Activated CD4-positive, alpha-beta T cell treated with anti-CD3 and anti-CD28 coated beads, Interleukin-2, amount 10 ng/mL, durations not matched to agents 24 days and 14 days (primary cell): ENCODE results near the gene SLC25A13. TPM values are rescaled to one million over a fixed set of nuclear protein-coding genes. Genes with fewer than 3 reads are reported as not detected.

Experiments
- DNase-seq: peaks from one replicate; pipeline ENCODE4 v3.0.0; 2022
- H3K27ac Mint-ChIP-seq: one replicate; pipeline ENCODE4 v1.8.0; 2022; ENCODE audit warnings: mild to moderate bottlenecking, mixed read lengths
- H3K27me3 Mint-ChIP-seq: one replicate; pipeline ENCODE4 v1.8.0; 2022; ENCODE audit warnings: mixed read lengths
- H3K36me3 Mint-ChIP-seq: one replicate; pipeline ENCODE4 v1.8.0; 2022; ENCODE audit warnings: low read depth, mild to moderate bottlenecking, mixed read lengths
- H3K4me1 Mint-ChIP-seq: one replicate; pipeline ENCODE4 v1.8.0; 2021; ENCODE audit warnings: mixed read lengths
- H3K4me3 Mint-ChIP-seq: one replicate; pipeline ENCODE4 v1.8.0; 2022; ENCODE audit warnings: mild to moderate bottlenecking, moderate library complexity, mixed read lengths
- H3K9me3 Mint-ChIP-seq: one replicate; pipeline ENCODE4 v1.8.0; 2021; ENCODE audit warnings: mixed read lengths
- intact Hi-C: fragments of 100-400 bp; cut with micrococcal nuclease; formaldehyde crosslinking; loops from one replicate; pipeline ENCODE4 v1.15.1; 2023
- total RNA-seq: library from RNA; stranded (reverse); gene quantifications from 2 replicates; pipeline ENCODE4 v1.2.3, GENCODE V29; 2022

Gene SLC25A13
- total RNA-seq, 1 donor from 2014 or later, result 26.3 TPM

DNA sequence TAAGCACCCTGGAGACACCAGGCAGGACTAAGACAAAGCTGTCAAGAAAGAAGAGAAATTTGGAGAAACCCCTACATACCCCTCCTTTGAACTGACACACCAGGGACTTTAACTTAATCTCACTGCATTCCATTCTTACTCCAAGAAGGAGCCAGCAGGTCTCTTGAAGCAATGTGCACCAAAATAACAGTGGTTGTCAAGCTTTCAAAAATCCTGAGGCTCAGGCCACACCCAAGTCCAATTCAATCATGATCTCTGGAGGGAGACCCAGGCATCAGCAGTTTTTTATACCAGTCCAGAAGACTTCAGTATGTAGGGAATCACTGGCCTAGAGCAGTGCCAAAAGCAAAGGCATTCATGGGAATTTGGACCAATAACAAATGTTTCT lies 6.8 kb downstream of the SLC25A13 start:
- H3K27me3 Mint-ChIP-seq, result no peaks in the 10 kb centered on the region
- no peak for DNase-seq
- H3K4me3 Mint-ChIP-seq, result no peak overlapping the region
- no peak overlapping the region for H3K27ac Mint-ChIP-seq
- H3K9me3 Mint-ChIP-seq, result peaks cover 4% of the 10 kb centered on the region
- intact Hi-C loops, result no loop called here
- peaks cover 29% of the 10 kb centered on the region for H3K4me1 Mint-ChIP-seq
- peaks cover 17% of the 10 kb centered on the region for H3K36me3 Mint-ChIP-seq

DNA sequence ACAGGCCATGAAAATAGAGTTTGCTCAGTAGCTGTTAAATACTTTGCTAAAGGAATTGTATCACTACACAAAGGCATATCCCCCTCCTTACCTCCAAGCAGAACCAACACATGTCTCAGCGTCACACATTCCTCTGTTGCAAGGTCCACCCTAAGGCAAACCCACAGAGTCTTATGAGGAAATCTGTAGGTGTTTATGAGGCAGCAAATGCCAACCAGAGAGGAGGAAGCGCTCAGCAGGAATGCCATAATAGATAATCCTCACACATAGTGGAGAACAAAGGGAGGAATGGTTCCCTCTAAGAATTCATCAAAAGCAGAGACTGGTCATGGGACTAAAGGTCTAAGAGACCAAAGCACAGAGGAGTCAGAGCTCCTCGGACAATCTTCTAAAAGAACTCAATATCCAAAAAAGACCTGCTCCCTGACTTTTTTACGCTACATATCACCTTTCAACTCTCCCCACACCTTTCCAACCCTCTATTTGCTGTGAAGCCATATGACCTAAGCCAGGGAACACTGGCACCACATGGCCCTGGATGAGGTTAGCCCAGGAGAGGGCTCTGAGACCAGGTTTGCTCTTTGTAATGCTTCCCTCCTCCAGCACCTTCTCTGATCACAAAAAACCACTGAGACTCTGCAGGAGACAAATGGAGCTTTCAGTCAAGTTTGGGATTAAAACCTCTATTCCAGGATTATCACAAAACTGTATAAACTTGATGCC lies 7.3 kb downstream of the SLC25A13 start:
- H3K36me3 Mint-ChIP-seq, result peaks cover 21% of the 10 kb centered on the region
- H3K27ac Mint-ChIP-seq, result no peak overlapping the region
- intact Hi-C loops, result no loop called here
- peaks cover 6% of the 10 kb centered on the region for H3K9me3 Mint-ChIP-seq
- H3K27me3 Mint-ChIP-seq, result no peaks in the 10 kb centered on the region
- no peak for DNase-seq
- H3K4me3 Mint-ChIP-seq, result no peak overlapping the region
- H3K4me1 Mint-ChIP-seq, result peaks cover 24% of the 10 kb centered on the region

DNA sequence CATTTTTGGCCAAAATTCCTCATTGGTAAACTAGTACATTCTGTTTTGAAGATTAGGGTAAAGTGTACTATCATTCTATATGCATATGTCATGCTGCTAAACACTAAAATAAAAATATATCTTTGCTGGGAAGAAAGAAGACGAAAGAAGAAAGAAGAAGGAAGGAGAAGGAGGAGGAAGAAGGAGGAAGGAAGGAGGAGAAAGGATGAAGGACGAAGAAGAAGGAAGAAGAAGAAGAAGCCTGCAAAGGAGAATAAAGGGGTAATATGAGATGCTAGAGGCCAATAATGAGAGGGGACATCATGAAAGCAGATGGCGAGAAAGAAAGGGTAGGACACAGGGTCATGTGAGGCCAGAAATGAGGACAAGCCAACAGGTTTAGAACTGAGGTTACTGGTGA lies 8.0 kb downstream of the SLC25A13 start:
- Mint-ChIP-seq H3K27ac (no peak overlapping the region), H3K4me3 (no peak overlapping the region), H3K4me1 (peaks cover 23% of the 10 kb centered on the region), H3K27me3 (no peaks in the 10 kb centered on the region), H3K9me3 (peaks cover 6% of the 10 kb centered on the region), H3K36me3 (peaks cover 21% of the 10 kb centered on the region)
- no peak for DNase-seq
- intact Hi-C loops, result no loop called here

DNA sequence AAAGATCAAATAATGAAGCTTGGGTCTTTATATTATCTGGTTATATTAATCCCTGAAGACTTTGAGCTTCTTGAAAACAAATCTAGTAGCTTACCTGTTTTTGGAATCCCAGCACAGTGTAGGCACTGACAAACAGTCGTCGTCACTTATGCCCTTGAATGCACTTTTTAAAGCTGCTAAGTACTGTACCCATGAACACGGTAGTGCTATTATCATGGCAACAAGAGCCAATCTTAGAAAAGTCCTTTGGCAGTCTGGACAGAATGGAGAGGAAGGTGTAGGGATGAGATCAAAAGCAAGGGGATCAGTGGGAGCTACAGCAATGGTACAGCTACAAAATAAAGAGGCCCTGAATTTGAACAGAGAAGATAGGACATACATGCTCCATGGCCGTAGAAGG lies 9.4 kb downstream of the SLC25A13 start:
- Mint-ChIP-seq H3K27ac (no peak overlapping the region), H3K36me3 (peaks cover 25% of the 10 kb centered on the region), H3K4me3 (no peak overlapping the region), H3K9me3 (peaks cover 6% of the 10 kb centered on the region), H3K4me1 (peaks cover 24% of the 10 kb centered on the region), H3K27me3 (no peaks in the 10 kb centered on the region)
- DNase-seq, result no peak
- intact Hi-C loops, result no loop called here

DNA sequence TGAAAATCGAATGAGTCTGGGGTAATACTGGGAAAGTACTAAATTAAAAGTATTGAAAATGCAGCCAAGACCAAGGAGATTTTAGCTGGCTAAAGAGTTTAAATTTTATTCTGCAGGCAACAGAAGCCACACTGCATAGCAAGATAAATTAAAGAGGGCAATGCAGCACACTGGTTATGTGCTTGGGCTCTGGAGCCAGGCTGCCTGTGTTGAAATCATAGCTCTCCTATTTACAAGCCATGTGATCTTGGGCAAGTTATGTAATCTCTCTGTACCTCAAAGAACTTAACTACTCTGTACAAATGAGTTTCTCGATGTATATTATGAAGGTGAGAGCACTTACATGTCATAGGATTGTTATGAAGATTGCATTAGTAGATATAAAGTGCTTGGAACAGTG lies 9.9 kb downstream of the SLC25A13 start:
- peaks cover 6% of the 10 kb centered on the region for H3K9me3 Mint-ChIP-seq
- no peak overlapping the region for H3K4me3 Mint-ChIP-seq
- DNase-seq, result no peak
- intact Hi-C loops, result no loop called here
- peaks cover 25% of the 10 kb centered on the region for H3K36me3 Mint-ChIP-seq
- no peaks in the 10 kb centered on the region for H3K27me3 Mint-ChIP-seq
- H3K4me1 Mint-ChIP-seq, result peaks cover 24% of the 10 kb centered on the region
- no peak overlapping the region for H3K27ac Mint-ChIP-seq

DNA sequence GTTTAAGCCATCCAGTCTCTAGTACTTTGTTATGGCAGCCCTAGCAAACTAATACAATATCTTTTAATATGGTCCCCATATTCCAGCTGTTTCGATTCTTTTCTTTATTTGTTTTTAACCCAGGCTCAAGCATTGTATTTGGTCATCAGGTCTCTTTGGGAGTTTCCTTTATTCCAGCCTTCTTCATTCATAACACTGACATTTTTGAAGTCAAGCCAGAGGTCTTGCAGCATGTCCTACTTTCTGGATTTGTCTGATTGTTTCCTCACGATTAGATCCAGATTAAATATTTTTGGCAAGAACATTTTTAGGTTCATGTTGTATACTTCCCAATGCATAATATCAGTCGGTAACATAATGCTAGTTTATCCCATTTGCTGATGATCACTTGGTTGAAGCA lies 11.8 kb downstream of the SLC25A13 start:
- Mint-ChIP-seq H3K27me3 (no peaks in the 10 kb centered on the region), H3K36me3 (peaks cover 23% of the 10 kb centered on the region), H3K27ac (no peak overlapping the region), H3K4me3 (no peak overlapping the region), H3K9me3 (peaks cover 6% of the 10 kb centered on the region), H3K4me1 (peaks cover 32% of the 10 kb centered on the region)
- no peak for DNase-seq
- intact Hi-C loops, result no loop called here

DNA sequence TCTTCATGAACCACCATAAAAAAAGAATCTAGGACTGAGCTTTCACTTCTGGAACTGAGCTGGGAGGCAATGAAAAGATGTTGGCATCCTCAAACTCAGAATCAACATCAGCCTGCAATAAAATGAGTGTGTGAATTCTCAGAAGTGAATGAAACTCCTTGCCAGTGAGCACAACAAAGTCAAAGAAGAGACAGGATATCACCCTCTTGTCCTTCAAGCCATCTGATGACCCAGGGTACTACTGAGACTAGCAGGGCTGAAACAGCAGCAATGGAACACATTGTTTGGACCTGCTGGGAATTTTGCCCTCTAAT lies 13.0 kb downstream of the SLC25A13 start:
- H3K27me3 Mint-ChIP-seq, result no peaks in the 10 kb centered on the region
- intact Hi-C loops, result no loop called here
- H3K4me3 Mint-ChIP-seq, result no peak overlapping the region
- H3K9me3 Mint-ChIP-seq, result peaks cover 6% of the 10 kb centered on the region
- H3K4me1 Mint-ChIP-seq, result peaks cover 34% of the 10 kb centered on the region
- DNase-seq, result no peak
- H3K36me3 Mint-ChIP-seq, result peaks cover 19% of the 10 kb centered on the region
- no peak overlapping the region for H3K27ac Mint-ChIP-seq

DNA sequence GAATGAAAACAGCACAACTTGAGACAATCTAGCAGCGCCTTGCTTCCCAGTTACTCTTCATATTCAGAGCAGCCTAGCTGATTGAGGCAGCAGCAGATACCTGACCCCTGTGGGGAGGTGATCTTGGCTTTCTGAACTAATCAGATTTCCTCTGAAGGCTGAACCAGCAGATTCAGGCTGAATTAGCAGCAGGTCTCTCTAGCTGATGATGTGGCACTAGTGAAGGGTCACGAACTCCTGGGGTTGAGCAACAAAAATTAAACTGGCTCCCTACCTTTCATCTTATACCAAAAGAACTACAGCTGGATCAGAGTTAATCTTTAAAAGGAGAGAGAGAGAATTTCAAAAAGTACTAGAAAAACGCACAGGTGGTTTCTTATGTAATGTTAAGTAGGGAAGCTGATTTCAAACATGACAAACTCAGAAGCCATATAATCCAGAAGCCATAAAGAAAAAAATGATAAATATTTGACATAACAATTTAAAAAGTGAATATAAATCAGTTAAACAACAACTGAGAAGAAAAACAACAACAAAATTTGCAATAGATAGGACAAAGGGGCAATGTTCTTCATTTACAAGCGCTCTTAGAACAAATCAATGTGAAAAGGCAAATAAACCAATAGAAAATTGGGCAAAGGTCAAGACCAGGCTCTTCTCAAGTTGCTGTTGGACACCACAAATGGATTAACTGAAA lies 13.5 kb downstream of the SLC25A13 start:
- no peak for DNase-seq
- H3K27ac Mint-ChIP-seq, result peak overlapping the region; percentile 48
- H3K4me3 Mint-ChIP-seq, result no peak overlapping the region
- no peaks in the 10 kb centered on the region for H3K27me3 Mint-ChIP-seq
- peaks cover 38% of the 10 kb centered on the region for H3K4me1 Mint-ChIP-seq
- peaks cover 6% of the 10 kb centered on the region for H3K9me3 Mint-ChIP-seq
- intact Hi-C loops, result no loop called here
- H3K36me3 Mint-ChIP-seq, result peaks cover 22% of the 10 kb centered on the region

DNA sequence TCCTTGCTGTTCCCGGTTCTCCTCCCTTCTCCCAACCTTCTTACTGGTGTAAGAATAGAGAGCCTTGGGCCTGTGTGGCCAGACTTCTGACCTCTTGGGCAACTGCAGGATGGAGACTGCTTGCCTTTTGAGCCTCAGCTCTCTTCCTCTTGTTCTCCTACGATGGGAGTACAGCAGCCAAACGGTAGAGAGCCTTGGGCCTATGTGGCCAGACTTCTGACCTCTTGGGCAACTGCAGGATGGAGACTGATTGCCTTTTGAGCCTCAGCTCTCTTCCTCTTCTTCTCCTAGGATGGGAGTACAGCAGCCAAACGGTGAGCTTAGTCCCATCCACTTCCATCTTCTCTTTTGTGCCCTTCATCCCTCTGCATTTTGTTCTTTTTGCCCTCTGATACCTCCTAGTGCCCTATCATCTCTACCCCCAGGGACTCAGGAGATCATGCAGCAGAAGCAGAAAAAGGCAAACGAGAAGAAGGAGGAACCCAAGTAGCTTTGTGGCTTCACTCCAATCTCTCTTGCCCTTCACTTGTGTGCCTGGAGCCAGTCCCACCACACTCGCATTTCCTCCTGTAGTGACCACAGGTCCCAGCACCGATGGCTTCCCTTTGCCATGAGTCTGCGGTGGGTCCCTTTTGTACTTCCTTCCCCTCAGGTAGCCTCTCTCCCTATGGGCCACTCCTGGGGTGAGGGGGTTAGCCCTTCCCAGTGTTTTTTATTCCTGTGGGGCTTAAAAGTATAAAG lies 15.3 kb downstream of the SLC25A13 start:
- H3K4me1 Mint-ChIP-seq, result peaks cover 46% of the 10 kb centered on the region
- no peaks in the 10 kb centered on the region for H3K27me3 Mint-ChIP-seq
- H3K4me3 Mint-ChIP-seq, result no peak overlapping the region
- peaks cover 20% of the 10 kb centered on the region for H3K36me3 Mint-ChIP-seq
- DNase-seq, result no peak
- intact Hi-C loops, result no loop called here
- H3K27ac Mint-ChIP-seq, result no peak overlapping the region
- H3K9me3 Mint-ChIP-seq, result peaks cover 8% of the 10 kb centered on the region

DNA sequence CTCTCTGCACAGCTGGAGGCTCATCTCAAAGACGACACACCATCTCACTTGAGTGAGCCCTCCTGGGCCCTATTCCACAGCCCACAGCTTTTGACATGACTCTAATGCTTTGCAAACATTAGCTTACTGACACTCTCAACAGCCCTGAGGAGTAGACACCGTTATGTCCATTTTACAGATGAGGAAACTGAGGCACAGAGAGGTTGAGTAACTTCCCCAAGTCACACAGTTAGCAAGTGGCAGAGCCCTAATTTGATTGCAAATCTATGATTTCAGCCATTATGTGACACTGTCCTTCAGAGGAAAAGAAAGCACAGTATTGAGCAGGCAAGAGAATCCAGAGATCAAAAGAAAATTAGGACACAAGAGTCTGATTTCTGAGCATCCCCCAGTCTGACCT lies 16.0 kb downstream of the SLC25A13 start:
- no peak for DNase-seq
- H3K36me3 Mint-ChIP-seq, result peaks cover 16% of the 10 kb centered on the region
- H3K27me3 Mint-ChIP-seq, result no peaks in the 10 kb centered on the region
- no peak overlapping the region for H3K4me3 Mint-ChIP-seq
- no peak overlapping the region for H3K27ac Mint-ChIP-seq
- H3K4me1 Mint-ChIP-seq, result peaks cover 41% of the 10 kb centered on the region
- peaks cover 8% of the 10 kb centered on the region for H3K9me3 Mint-ChIP-seq
- intact Hi-C loops, result no loop called here

DNA sequence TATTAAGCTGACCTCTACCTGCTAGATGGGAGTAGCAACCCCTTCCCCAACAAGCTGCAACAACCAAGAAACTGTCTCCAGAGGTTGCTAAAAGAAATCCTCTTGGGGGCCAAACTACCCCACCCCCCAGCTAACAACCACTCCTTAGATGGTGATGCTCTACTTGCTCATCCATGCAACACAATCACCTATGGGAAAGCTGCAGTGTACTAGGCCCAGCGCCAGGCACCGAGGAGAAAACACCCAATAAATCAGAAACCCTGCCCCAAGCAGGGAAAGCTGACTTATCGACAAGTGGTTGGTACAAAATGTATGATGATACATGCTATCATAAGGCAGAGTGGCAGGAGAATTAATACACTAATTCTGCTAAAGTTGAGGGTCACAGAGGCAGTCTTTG lies 17.3 kb downstream of the SLC25A13 start:
- no peaks in the 10 kb centered on the region for H3K27me3 Mint-ChIP-seq
- intact Hi-C loops, result loop anchor here (1.0 kb wide), 2 partner anchors 16 to 19 kb away; no protein-coding TSS in a partner anchor
- H3K4me1 Mint-ChIP-seq, result peaks cover 43% of the 10 kb centered on the region
- H3K27ac Mint-ChIP-seq, result peak overlapping the region; percentile 89
- H3K4me3 Mint-ChIP-seq, result peak overlapping the region; percentile 46
- DNase-seq, result no peak
- peaks cover 12% of the 10 kb centered on the region for H3K36me3 Mint-ChIP-seq
- H3K9me3 Mint-ChIP-seq, result peaks cover 3% of the 10 kb centered on the region

DNA sequence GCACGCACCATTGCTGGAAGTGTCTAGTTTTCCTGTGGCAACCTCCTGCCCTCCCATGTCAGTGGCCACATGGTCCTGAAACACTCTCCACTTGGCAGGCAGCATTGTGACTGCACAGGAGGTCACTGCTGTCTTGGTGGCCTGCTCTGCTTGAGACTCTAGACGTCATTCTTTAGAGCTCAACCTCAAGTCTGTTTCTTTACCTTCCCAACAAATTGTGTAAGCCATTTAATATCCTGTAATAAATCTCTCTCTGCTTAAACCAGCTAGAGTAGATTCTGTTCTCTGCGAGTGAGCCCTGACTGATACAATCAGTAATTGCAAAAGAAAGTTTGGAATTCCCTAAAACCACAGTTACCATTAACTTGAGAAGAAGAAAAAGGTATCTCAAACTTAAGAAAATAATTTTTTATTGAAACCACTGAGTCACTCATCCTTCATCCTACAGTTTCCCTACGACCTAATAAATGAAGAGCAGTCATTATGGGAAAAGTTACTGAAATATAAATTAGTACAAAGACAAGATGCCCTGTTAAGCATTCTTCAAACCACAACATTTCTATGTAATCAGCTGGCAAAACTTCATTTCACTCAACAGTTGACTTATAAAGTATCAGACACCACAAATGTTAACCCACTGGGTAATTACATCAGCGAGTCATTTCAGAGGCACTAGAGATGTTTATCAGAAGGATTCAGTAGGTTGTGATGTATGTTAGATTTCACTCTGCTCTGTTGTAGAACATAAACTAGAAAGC lies 18.0 kb downstream of the SLC25A13 start:
- peaks cover 43% of the 10 kb centered on the region for H3K4me1 Mint-ChIP-seq
- peak overlapping the region; percentile 89 for H3K27ac Mint-ChIP-seq
- H3K27me3 Mint-ChIP-seq, result no peaks in the 10 kb centered on the region
- H3K4me3 Mint-ChIP-seq, result peak overlapping the region; percentile 58
- H3K9me3 Mint-ChIP-seq, result peaks cover 3% of the 10 kb centered on the region
- DNase-seq, result no peak
- peaks cover 12% of the 10 kb centered on the region for H3K36me3 Mint-ChIP-seq
- intact Hi-C loops, result loop anchor here (1.0 kb wide), 2 partner anchors 16 to 19 kb away; no protein-coding TSS in a partner anchor

DNA sequence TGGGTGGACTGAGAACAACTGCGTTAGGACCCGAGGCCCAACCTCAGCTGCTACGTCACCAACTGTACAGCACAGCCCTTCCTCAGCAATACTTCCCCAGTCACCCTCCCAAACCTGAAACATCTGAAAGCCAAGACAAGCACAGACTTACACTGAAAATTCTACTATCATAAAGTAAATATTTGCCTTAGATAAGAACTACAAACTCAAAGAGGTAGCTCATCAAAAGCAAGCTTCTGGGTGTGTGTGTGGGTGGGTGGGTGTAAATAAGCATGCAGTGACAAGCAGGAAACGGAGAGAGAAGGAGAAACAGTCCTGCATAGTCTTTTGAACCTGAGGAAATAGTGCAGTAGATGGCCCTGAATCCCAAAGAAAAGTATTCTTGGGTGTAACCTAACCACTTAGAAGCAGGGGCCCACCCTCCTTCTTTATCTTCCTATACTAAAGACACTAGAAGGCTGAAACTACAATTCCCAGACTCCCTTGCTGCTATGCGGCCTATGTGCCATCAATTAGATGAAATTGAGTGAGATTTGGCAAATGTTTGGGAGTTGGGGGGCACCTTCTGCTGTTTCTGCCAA lies 18.7 kb downstream of the SLC25A13 start:
- intact Hi-C loops, result no loop called here
- peaks cover 3% of the 10 kb centered on the region for H3K9me3 Mint-ChIP-seq
- H3K27me3 Mint-ChIP-seq, result no peaks in the 10 kb centered on the region
- peaks cover 37% of the 10 kb centered on the region for H3K4me1 Mint-ChIP-seq
- H3K36me3 Mint-ChIP-seq, result peaks cover 7% of the 10 kb centered on the region
- peak overlapping the region; percentile 89 for H3K27ac Mint-ChIP-seq
- H3K4me3 Mint-ChIP-seq, result peak overlapping the region; percentile 58
- no peak for DNase-seq
